Body of pancreas (tissue), 4 donors: ENCODE data around the gene TCF15.

Experiments used
- CTCF ChIP-seq, 7 experiments: fragments of 450-650 bp in 4 of 7; fragments of 200-600 bp in 3 of 7; sonication (generic) in 3 of 7; IDR thresholded peaks; one replicate each; pipeline ENCODE4 v1.5.1; 2016 to 2019; ENCODE audit warnings: antibody characterized with exemption in 7 of 7
- POLR2A ChIP-seq, 3 donors: fragments of 450-650 bp; IDR thresholded peaks; one replicate each; pipeline ENCODE4 v1.6.1; 2016; ENCODE audit warnings: antibody characterized with exemption in 3 of 3, mild to moderate bottlenecking in 2 of 3

DNA sequence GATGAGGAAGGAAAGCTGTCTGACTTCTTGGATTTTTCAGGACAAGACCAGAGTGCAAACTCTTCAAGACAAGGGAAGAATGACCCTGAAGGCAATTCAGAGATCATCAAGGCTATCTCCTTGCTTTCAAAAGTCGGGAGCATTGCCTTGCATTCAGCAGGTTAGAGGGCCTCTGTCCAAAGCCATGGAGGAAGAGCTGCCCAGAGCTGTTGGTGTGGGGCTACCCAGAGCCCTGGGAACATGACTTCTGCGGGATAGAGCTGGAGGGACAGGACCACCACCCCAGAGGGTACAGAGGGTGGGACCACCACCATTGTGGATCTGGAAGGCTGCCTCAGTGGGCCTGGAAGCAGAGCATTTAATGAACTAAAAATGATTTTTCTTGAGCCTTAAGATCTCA lies 48.1 kb upstream of the TCF15 start:
- TF ChIP-seq CTCF (IDR thresholded peaks at IDR 0.05) (no peak), POLR2A (IDR thresholded peaks at IDR 0.05) (no peak)
